ENCODE results near the gene ADAM30.

DNA sequence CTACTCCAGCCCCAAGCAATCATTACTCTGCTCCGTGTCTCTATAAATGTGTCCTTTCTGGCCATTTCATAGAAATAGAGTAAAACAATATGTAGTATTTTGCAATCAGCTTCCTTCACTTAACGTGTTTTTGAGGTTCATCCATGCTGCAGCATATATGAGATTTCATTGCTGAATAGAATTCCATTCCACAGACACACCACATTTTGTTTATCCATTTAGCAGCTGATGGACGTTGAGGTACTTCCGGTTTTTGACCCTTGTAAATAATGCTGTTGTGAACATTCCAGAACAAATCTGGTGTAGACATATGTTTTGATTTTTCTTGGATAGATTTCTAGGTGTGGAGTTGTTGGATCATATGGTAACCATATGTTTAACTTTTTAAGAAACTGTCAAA, 30.7 kb downstream of the ADAM30 start:
- TF ChIP-seq POLR2A (IDR thresholded peaks at IDR 0.05) = no peak
- TF ChIP-seq, protein P1, sequence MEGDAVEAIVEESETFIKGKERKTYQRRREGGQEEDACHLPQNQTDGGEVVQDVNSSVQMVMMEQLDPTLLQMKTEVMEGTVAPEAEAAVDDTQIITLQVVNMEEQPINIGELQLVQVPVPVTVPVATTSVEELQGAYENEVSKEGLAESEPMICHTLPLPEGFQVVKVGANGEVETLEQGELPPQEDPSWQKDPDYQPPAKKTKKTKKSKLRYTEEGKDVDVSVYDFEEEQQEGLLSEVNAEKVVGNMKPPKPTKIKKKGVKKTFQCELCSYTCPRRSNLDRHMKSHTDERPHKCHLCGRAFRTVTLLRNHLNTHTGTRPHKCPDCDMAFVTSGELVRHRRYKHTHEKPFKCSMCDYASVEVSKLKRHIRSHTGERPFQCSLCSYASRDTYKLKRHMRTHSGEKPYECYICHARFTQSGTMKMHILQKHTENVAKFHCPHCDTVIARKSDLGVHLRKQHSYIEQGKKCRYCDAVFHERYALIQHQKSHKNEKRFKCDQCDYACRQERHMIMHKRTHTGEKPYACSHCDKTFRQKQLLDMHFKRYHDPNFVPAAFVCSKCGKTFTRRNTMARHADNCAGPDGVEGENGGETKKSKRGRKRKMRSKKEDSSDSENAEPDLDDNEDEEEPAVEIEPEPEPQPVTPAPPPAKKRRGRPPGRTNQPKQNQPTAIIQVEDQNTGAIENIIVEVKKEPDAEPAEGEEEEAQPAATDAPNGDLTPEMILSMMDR (IDR thresholded peaks at IDR 0.05) = no peak

All from suprapubic skin (tissue), 3 donors.